Upper lobe of left lung (tissue), 6 donors: ENCODE measurements around the gene ENOPH1. TPM values are rescaled to one million over a fixed set of nuclear protein-coding genes. Genes with fewer than 3 reads are reported as not detected.
"Not testable (repeated sequence)": the region's sequence is repeated elsewhere in the genome, so short reads cannot be mapped to it uniquely, and the experiment has no call there.

ENCODE experiments used
- ATAC-seq, 2 donors: fragments of 200-7000 bp; cut with Tn5 transposase; one replicate each; pipeline ENCODE4 v1.9.1; 2022; ENCODE audit warnings: mild to moderate bottlenecking in 2 of 2, moderate library complexity in 2 of 2; ENCODE audit not compliant: low FRiP score in 2 of 2
- DNase-seq, 2 donors: peaks; one replicate each; pipeline ENCODE4 v3.0.0-alpha.2; 2019 to 2020
- H3K27ac ChIP-seq, 4 donors: fragments of 200-600 bp; sonication (generic); one replicate each; pipeline ENCODE4 v1.5.1; 2016 to 2019
- H3K27me3 ChIP-seq, 4 donors: fragments of 200-600 bp; sonication (generic); one replicate each; pipeline ENCODE4 v1.5.1; 2017 to 2019
- H3K36me3 ChIP-seq, 4 donors: fragments of 200-600 bp; sonication (generic); one replicate each; pipeline ENCODE4 v1.5.1; 2016 to 2019
- H3K4me1 ChIP-seq, 4 donors: fragments of 200-600 bp; sonication (generic); one replicate each; pipeline ENCODE4 v1.5.1; 2018 to 2019
- H3K4me3 ChIP-seq, 4 donors: fragments of 200-600 bp; sonication (generic); one replicate each; pipeline ENCODE4 v1.5.1; 2017 to 2019; ENCODE audit warnings: mild to moderate bottlenecking in 2 of 4, moderate library complexity in 1 of 4
- H3K9me3 ChIP-seq, 4 donors: fragments of 200-600 bp; sonication (generic); one replicate each; pipeline ENCODE4 v1.5.1; 2018 to 2019
- EP300 ChIP-seq, 4 donors: sonication (generic); formaldehyde crosslinking; IDR thresholded peaks; one replicate each; pipeline ENCODE4 v1.5.1; 2017; ENCODE audit warnings: antibody characterized with exemption in 4 of 4, control low read depth in 2 of 4
- POLR2A ChIP-seq, 4 donors: fragments of 450-650 bp; IDR thresholded peaks; one replicate each; pipeline ENCODE4 v1.5.1; 2016 to 2017; ENCODE audit warnings: antibody characterized with exemption in 4 of 4, mild to moderate bottlenecking in 2 of 4
- POLR2AphosphoS5 ChIP-seq, 2 donors: sonication (generic); formaldehyde crosslinking; IDR thresholded peaks; one replicate each; pipeline ENCODE4 v1.5.1; 2017; ENCODE audit warnings: antibody characterized with exemption in 2 of 2
- WGBS, 2 donors: methylation state at CpG; one replicate each; pipeline ENCODE4 v1.1.5; 2017 to 2018; 5-methylcytosine and 5-hydroxymethylcytosine counted together
- total RNA-seq, 6 donors: library from RNA; depleted of rRNA in 4 of 6; stranded (reverse); fragments of >200 nt in 4 of 6; gene quantifications; one replicate each; pipeline versions ENCODE4 v1.1.0 to v1.2.1, GENCODE V29; 2016 to 2021
- TF ChIP-seq, protein P1 (sequence below), 6 experiments: fragments of 450-650 bp in 4 of 6; fragments of 200-600 bp in 2 of 6; sonication (generic) in 2 of 6; IDR thresholded peaks; one replicate each; pipeline ENCODE4 v1.5.1; 2016 to 2019; ENCODE audit warnings: antibody characterized with exemption in 6 of 6
- donor health status: DM: no; HTN: no; CAD: no; lungs with moderate emphysema.
- donor health status: DM: no; HTN: yes; CAD: no; lungs with severe emphysema.

ENOPH1 gene
- total RNA-seq, 6 donors from 2014 or later, result 8.4 to 29.9 (median 25.8) TPM

DNA sequence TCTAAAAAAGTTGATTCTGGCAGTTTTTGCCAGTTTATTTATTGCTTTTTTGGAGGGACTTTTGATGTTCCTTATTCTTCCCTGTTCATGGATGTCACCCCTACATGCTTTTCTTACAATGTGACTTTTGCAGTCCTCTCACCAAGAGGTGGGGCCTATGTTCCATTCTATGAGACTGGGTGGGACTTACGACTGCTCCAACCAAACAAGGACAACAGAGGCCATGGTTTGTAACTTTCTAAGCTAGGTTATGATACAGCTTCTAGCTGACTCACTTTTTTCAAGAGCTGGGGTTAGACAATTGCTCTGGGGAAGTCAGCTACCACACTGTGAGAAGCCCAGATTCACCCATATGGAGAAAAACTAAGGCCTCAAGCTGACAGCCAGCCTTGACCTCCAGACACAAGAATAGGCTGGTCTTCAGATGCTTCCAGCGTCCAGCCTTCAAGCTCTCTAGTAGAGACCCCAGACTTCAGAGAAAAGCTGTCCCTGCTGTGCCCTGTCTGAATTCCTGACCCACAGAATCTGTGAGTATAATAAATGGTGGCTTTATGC lies 39.5 kb downstream of the ENOPH1 start:
- ATAC-seq (no peak), DNase-seq (no peak)
- TF ChIP-seq, protein P1, sequence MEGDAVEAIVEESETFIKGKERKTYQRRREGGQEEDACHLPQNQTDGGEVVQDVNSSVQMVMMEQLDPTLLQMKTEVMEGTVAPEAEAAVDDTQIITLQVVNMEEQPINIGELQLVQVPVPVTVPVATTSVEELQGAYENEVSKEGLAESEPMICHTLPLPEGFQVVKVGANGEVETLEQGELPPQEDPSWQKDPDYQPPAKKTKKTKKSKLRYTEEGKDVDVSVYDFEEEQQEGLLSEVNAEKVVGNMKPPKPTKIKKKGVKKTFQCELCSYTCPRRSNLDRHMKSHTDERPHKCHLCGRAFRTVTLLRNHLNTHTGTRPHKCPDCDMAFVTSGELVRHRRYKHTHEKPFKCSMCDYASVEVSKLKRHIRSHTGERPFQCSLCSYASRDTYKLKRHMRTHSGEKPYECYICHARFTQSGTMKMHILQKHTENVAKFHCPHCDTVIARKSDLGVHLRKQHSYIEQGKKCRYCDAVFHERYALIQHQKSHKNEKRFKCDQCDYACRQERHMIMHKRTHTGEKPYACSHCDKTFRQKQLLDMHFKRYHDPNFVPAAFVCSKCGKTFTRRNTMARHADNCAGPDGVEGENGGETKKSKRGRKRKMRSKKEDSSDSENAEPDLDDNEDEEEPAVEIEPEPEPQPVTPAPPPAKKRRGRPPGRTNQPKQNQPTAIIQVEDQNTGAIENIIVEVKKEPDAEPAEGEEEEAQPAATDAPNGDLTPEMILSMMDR (IDR thresholded peaks at IDR 0.05), result no peak
- TF ChIP-seq POLR2A (IDR thresholded peaks at IDR 0.05) (no peak), POLR2AphosphoS5 (IDR thresholded peaks at IDR 0.05) (no peak), EP300 (IDR thresholded peaks at IDR 0.05) (no peak)
- no peak overlapping the region for H3K27ac ChIP-seq
- no peaks in the 10 kb centered on the region for H3K4me1 ChIP-seq
- WGBS, 2 donors, result 78 to 91% methylated on average over 2 of the region's 2 CpGs
- no peaks in the 10 kb centered on the region for H3K36me3 ChIP-seq
- no peak overlapping the region for H3K4me3 ChIP-seq
- H3K27me3 ChIP-seq, result no peaks in the 10 kb centered on the region
- H3K9me3 ChIP-seq, result no peaks in the 10 kb centered on the region

DNA sequence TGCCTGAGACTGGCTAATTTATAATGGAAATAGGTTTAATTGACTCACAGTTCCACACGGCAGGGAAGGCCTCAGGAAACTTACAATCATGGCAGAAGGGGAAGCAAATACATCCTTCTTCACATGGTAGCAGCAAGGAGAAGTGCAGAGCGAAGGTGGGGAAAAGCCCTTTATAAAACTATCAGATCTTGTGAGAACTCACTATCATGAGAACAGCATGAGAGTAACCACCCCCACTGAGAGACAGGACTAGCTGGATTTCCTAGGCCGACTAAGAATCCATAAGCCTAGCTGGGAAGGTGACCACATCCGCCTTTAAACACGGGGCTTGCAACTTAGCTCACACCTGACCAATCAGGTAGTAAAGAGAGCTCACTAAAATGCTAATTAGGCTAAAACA lies 42.7 kb downstream of the ENOPH1 start:
- not testable (repeated sequence) for H3K27me3 ChIP-seq, DNase-seq, H3K4me3 ChIP-seq, H3K4me1 ChIP-seq, ATAC-seq, H3K9me3 ChIP-seq, H3K27ac ChIP-seq, H3K36me3 ChIP-seq
- WGBS, 2 donors, result 71 to 80% methylated on average over 5 of the region's 5 CpGs

DNA sequence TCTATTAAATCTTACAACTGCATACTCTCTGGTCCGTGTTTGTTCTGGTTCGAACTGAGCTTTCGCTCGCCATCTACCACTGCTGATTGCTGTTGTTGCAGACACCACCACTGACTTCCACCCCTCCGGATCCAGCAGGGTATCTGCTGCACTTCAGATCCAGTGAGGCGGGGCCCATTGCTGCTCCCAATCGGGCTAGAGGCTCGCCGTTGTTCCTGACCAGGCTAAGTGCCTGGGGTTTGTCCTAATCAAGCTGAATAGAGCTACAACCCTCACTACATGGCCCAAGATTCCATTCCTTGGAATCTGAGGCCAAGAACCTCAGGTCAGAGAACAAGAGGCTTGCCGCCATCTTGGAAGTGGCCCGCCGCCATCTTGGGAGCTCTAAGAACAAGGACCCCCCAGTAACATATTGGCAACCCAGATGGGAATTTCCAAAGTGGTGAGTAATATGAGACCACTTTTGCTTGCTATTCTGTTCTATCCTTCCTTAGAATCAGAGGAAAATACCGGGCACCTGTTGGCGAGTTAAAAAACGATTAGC lies 43.3 kb downstream of the ENOPH1 start:
- H3K27me3 ChIP-seq, result no peaks in the 10 kb centered on the region
- no peak for TF ChIP-seq EP300 (IDR thresholded peaks at IDR 0.05)
- no peak for TF ChIP-seq POLR2AphosphoS5 (IDR thresholded peaks at IDR 0.05)
- TF ChIP-seq POLR2A (IDR thresholded peaks at IDR 0.05), result no peak
- TF ChIP-seq, protein P1 (IDR thresholded peaks at IDR 0.05), result no peak
- no peak for ATAC-seq
- H3K9me3 ChIP-seq, result no peaks in the 10 kb centered on the region
- H3K4me1 ChIP-seq, result no peaks in the 10 kb centered on the region
- WGBS, 2 donors, result 97 to 98% methylated on average over 14 to 15 of the region's 15 CpGs
- no peak overlapping the region for H3K27ac ChIP-seq
- H3K36me3 ChIP-seq, result no peaks in the 10 kb centered on the region
- DNase-seq, result no peak
- no peak overlapping the region for H3K4me3 ChIP-seq

DNA sequence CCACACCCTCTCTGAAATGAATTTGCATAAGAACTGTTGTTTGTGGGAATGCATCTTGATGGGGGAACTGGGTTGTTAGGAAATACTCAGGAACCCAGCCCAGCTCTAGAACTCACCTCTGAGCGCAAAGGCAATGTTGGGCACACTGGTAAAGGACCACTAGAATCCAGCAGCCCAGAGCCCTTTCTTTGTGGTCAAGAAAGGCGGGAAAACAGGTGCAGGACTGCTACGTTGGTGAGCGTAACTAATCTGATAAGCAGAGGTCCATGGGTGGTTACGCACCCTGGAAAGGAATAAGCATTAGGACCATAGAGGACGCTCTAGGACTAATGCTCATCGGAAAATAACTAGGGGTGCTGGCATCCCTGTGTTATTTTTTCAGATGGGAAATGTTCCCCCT lies 45.5 kb downstream of the ENOPH1 start:
- not testable (repeated sequence) for H3K9me3 ChIP-seq, H3K4me3 ChIP-seq, H3K27ac ChIP-seq, ATAC-seq, H3K27me3 ChIP-seq, H3K4me1 ChIP-seq, H3K36me3 ChIP-seq, DNase-seq
- 95 to 96% methylated on average over 7 of the region's 7 CpGs for WGBS, 2 donors

DNA sequence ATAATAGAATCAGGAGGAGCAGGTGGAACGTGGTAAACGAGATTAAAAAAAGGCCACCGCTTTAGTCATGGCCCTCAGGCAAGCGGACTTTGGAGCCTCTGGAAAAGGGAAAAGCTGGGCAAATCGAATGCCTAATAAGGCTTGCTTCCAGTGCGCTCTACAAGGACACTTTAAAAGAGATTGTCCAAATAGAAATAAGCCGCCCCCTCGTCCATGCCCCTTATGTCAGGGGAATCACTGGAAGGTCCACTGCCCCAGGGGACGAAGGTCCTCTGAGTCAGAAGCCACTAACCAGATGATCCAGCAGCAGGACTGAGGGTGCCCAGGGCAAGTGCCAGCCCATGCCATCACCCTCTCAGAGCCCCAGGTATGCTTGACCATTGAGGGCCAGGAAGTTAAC lies 47.1 kb downstream of the ENOPH1 start:
- ATAC-seq, H3K4me1 ChIP-seq, H3K36me3 ChIP-seq, H3K27me3 ChIP-seq, DNase-seq, H3K4me3 ChIP-seq, H3K9me3 ChIP-seq, H3K27ac ChIP-seq: not testable (repeated sequence)
- WGBS, 2 donors, result 85 to 87% methylated on average over 9 of the region's 9 CpGs

DNA sequence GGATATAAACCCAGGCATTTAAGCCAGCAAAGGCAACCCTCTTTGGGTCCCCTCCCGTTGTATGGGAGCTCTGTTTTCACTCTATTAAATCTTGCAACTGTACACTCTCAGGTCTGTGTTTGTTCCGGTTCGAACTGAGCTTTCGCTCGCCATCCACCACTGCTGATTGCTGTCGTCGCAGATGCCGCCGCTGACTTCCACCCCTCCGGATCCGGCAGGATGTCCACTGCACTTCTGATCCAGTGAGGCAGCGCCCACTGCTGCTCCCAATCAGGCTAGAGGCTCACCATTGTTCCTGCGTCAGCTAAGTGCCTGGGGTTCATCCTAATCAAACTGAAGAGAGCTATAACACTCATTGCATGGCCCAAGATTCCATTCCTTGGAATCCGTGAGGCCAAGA lies 49.2 kb downstream of the ENOPH1 start:
- 95 to 98% methylated on average over 12 to 14 of the region's 14 CpGs for WGBS, 2 donors
- TF ChIP-seq EP300 (IDR thresholded peaks at IDR 0.05) (no peak), POLR2AphosphoS5 (IDR thresholded peaks at IDR 0.05) (no peak), POLR2A (IDR thresholded peaks at IDR 0.05) (no peak)
- TF ChIP-seq, protein P1 (IDR thresholded peaks at IDR 0.05), result no peak
- H3K4me1 ChIP-seq, result no peaks in the 10 kb centered on the region
- DNase-seq (peak in 1 of 2 donors; percentile 39), ATAC-seq (no peak)
- no peaks in the 10 kb centered on the region for H3K9me3 ChIP-seq
- H3K27ac ChIP-seq, result no peak overlapping the region
- no peaks in the 10 kb centered on the region for H3K36me3 ChIP-seq
- no peak overlapping the region for H3K4me3 ChIP-seq
- no peaks in the 10 kb centered on the region for H3K27me3 ChIP-seq
